Measurements from ENCODE around the gene SIGLEC12. TPM values are rescaled to one million over a fixed set of nuclear protein-coding genes. Genes with fewer than 3 reads are reported as not detected.

Gene SIGLEC12
- total and polyA plus RNA-seq, 9 of the 15 experiments (the other 6 are each of a cell fraction or from before 2014, with no cell fraction given) = 0.08 to 1.3 (median 0.54) TPM

- TF ChIP-seq POLR2H (tag; IDR thresholded peaks at IDR 0.05; ENCODE audit: low read depth) (peak; percentile 87), NCOA6 (IDR thresholded peaks at IDR 0.05) (no peak), PYGO2 (tag; IDR thresholded peaks at IDR 0.05) (no peak), GTF2F1 (IDR thresholded peaks at IDR 0.05; ENCODE audit: low read depth, low read length) (no peak; the same call in 1 of the 2 replicates), STAT5B (CRISPR knock-in tag; IDR thresholded peaks at IDR 0.05) (no peak), ZNF518B (CRISPR knock-in tag; IDR thresholded peaks at IDR 0.05) (no peak), ZNF707 (CRISPR knock-in tag; conservative IDR thresholded peaks at IDR 0.05) (no peak), ZNF280A (IDR thresholded peaks at IDR 0.05; ENCODE audit: low read depth, partially characterized antibody) (no peak), ZNF217 (CRISPR knock-in tag; IDR thresholded peaks at IDR 0.05) (no peak), TCF7L2 (IDR thresholded peaks at IDR 0.05; ENCODE audit: low read depth, low read length) (no peak), GATAD2A (IDR thresholded peaks at IDR 0.05) (no peak; the same call in none of the 2 replicates), ERF (CRISPR knock-in tag; IDR thresholded peaks at IDR 0.05) (no peak), ZNF551 (CRISPR knock-in tag; IDR thresholded peaks at IDR 0.05) (no peak), PHB2 (IDR thresholded peaks at IDR 0.05; ENCODE audit: low read depth) (no peak), RREB1 (CRISPR knock-in tag; IDR thresholded peaks at IDR 0.05) (no peak), BRD9 (IDR thresholded peaks at IDR 0.05; ENCODE audit: low read depth, partially characterized antibody) (peak; percentile 79), SAP30 (IDR thresholded peaks at IDR 0.05; ENCODE audit: borderline replicate concordance, insufficient read depth, low read depth, low read length, poor library complexity, severe bottlenecking) (no peak), LEF1 (IDR thresholded peaks at IDR 0.05) (peak; percentile 78)
These were observed 33.6 kb downstream of the SIGLEC12 start (continued) for GRCh38 chr19:51467864-51468544.

All from K562 (cell line).